Thoracic aorta (tissue), 2 donors: Measurements from ENCODE around the gene PSTPIP1. TPM values are rescaled to one million over a fixed set of nuclear protein-coding genes. Genes with fewer than 3 reads are reported as not detected.

ENCODE experiments used
- ATAC-seq: fragments of 150-250 bp; one replicate; pipeline ENCODE4 v1.8.0; 2017; ENCODE audit warnings: low read depth; ENCODE audit not compliant: insufficient number of reproducible peaks, low FRiP score
- DNase-seq: peaks from one replicate; pipeline ENCODE4 v3.0.0-alpha.2; 2020; ENCODE audit warnings: low spot score
- H3K27ac ChIP-seq, 2 donors: fragments of 200-600 bp; sonication (generic); 1 replicate in 1 of 2; 2 replicates in 1 of 2; pipeline ENCODE4 v1.5.1; 2016; ENCODE audit warnings: mild to moderate bottlenecking in 2 of 2, moderate library complexity in 2 of 2
- H3K27me3 ChIP-seq: fragments of 200-600 bp; sonication (generic); replicated peaks from 2 replicates; pipeline ENCODE4 v1.6.0; 2016; ENCODE audit warnings: mild to moderate bottlenecking; ENCODE audit not compliant: insufficient read depth
- H3K36me3 ChIP-seq: fragments of 200-600 bp; sonication (generic); one replicate; pipeline ENCODE4 v1.5.1; 2016
- H3K4me1 ChIP-seq, 2 donors: fragments of 200-600 bp; sonication (generic); 1 replicate in 1 of 2; 2 replicates in 1 of 2; pipeline versions ENCODE4 v1.5.1 to v1.6.0; 2016; ENCODE audit warnings: low read depth in 2 of 2, mild to moderate bottlenecking in 1 of 2; ENCODE audit not compliant: control insufficient read depth in 1 of 2
- H3K4me3 ChIP-seq: fragments of 200-600 bp; sonication (generic); 2 replicates; pipeline ENCODE4 v1.5.1; 2016; ENCODE audit warnings: mild to moderate bottlenecking
- H3K9me3 ChIP-seq: fragments of 200-600 bp; sonication (generic); 2 replicates; pipeline ENCODE4 v1.5.1; 2016
- total RNA-seq, 2 donors: library from RNA; depleted of rRNA; stranded (reverse); fragments of >200 nt; gene quantifications; one replicate each; pipeline versions ENCODE4 v1.1.0 to v1.2.3, GENCODE V29; 2016
- TF ChIP-seq, protein P1 (sequence below): fragments of 200-600 bp; sonication (generic); IDR thresholded peaks from one replicate; pipeline ENCODE4 v1.5.1; 2019; ENCODE audit warnings: antibody characterized with exemption

Gene PSTPIP1
- total RNA-seq, 2 donors from 2014 or later: 24.5 to 24.8 TPM

DNA sequence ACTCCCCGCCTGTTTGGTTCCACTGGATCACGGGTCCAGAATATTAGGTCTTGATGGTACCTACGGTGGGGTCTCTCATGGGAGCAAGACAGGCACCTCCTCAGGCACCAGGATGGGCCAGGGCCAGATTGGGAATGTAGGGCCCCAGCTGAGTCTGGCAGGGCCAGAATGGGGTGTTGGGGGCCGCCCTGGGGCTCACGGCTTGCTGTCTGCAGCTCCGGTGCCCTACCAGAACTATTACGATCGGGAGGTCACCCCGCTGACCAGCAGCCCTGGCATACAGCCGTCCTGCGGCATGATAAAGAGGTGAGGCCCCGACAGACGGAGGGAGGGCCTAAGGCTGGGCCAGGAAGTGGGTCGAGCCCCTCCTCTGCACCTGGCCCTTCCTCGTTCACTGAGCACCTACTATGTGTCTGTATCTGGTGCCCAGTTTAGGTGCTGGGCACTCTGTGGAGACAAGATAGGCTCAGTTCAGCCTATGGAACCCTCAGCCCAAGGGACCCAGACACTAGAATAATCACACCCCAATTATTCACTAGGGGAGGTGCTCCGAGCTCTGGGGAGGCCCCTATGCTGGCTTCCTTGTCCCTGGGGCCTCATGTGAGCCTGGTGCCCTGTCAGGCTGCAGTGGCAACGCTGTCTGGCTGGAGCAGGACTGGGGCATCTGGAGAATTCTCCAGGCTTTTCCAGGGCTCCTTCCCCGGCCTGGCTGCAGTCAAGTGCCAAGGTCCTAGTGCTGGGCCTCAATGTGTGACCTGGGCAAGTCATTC is 37.9 kb downstream of the PSTPIP1 start:
- ATAC-seq (no peak), DNase-seq (no peak)
- TF ChIP-seq, protein P1, sequence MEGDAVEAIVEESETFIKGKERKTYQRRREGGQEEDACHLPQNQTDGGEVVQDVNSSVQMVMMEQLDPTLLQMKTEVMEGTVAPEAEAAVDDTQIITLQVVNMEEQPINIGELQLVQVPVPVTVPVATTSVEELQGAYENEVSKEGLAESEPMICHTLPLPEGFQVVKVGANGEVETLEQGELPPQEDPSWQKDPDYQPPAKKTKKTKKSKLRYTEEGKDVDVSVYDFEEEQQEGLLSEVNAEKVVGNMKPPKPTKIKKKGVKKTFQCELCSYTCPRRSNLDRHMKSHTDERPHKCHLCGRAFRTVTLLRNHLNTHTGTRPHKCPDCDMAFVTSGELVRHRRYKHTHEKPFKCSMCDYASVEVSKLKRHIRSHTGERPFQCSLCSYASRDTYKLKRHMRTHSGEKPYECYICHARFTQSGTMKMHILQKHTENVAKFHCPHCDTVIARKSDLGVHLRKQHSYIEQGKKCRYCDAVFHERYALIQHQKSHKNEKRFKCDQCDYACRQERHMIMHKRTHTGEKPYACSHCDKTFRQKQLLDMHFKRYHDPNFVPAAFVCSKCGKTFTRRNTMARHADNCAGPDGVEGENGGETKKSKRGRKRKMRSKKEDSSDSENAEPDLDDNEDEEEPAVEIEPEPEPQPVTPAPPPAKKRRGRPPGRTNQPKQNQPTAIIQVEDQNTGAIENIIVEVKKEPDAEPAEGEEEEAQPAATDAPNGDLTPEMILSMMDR: no peak
- Histone ChIP-seq H3K4me3 (no peak overlapping the region), H3K9me3 (no peaks in the 10 kb centered on the region), H3K27me3 (no peaks in the 10 kb centered on the region), H3K4me1 (peaks cover 0 to 5% of the 10 kb centered on the region in 2 donors), H3K36me3 (peaks cover 18% of the 10 kb centered on the region), H3K27ac (no peak overlapping the region)

DNA sequence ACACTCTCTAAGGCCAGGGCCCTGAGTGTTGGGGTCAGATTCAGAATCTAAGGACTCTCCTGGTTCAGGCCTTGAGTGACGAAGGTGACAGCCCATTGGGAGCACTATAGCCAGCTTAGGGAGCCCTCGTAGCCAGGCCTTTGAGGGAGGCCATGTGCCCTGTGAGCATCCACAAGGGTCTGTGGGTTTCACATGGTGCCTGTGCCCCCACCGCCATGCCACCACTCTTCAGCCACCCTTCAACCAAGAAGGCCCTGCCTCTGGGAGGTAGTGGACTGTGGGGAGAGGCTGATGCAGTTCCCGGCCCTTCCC is 38.4 kb downstream of the PSTPIP1 start:
- Histone ChIP-seq H3K36me3 (peaks cover 18% of the 10 kb centered on the region), H3K27me3 (no peaks in the 10 kb centered on the region), H3K9me3 (no peaks in the 10 kb centered on the region), H3K4me1 (peaks cover 0 to 5% of the 10 kb centered on the region in 2 donors), H3K4me3 (no peak overlapping the region), H3K27ac (no peak overlapping the region)
- TF ChIP-seq, protein P1: no peak
- ATAC-seq (no peak), DNase-seq (no peak)

DNA sequence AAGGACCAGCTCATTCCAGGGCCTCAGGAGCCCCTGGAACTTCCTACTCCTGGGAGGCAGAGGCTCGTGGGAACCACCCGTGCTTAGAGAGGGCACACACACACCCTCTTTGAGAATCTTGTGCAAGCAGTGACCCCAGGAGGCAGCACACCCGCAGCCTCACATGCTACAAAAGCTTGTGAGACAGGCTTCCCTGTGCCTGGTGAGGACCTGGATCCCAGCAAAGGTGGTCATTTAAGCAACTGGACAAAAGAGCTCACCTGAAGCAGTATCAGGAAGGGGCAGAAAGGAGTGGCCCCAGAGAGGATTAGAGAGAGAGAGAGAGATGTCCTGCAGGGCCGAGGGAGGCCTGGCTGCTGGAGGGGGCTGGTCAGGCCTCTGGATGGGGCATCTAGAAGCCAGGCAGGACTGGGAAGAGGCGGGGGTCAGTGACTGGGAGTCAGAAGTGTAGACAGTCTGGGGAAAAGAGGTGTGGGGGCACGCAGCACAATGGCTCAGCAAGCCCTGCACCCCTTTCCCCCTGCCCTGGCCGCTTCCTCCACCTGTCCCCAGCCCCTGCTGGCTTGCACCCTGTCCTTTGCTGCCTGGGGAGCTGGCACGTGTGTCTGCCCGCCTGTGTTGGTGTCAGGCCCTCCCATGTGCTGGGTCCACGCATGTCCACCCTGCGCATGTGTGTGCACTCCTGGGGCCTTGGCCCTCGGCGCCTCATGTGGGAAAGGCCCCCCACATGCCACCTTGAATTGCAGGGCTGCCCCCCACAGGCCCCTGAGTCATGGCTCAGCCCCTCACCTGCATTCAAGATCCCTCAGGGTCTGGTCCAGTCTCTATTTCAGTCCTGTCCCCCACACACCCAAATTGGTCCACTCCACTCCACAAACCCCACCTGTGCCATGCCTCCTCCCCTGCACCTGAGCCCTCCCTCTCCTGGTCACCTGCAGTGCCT is 39.1 kb downstream of the PSTPIP1 start:
- no peak for ATAC-seq
- H3K9me3 ChIP-seq: no peaks in the 10 kb centered on the region
- TF ChIP-seq, protein P1: no peak

DNA sequence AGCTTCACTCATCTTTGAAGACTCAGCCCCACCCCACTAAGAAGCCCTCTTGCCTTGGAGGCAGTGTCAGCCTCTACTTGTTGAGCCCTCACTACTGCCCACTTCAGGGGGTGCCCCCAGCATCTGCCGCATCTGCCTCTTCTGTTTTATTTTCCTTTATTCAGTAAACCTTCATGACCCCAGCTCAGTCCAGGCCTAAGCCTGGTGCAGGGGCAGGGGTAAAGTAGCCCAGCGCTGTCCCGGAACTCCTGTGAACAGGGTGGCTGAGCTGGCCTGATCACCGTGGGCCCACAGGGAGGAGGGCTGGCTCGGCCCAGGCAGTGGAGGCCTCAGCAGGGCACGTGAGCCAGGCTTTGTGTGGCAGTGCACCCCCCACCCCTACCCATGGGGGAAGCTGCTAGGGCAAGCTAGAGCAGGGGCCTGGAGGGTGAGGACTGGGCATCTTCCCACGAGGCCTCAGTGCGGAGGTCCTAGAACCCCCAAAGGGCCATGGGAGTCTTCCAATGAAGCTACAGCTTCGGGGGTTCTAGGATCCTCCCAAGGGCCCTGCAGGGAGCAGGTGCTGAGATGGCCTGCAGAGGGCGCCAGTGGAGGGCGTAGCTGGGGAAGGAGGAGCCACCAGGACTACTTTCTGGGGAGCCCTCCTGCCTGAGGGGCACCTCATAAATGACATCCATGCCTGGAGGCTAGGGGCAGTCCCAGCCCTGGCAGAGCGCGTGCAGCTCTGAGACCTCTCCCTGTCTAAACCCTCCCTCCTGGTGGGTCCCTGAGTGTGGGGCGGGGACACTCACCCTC is 40.0 kb downstream of the PSTPIP1 start:
- TF ChIP-seq, protein P1: peak; percentile 55
- Histone ChIP-seq H3K27ac (no peak overlapping the region), H3K36me3 (peaks cover 18% of the 10 kb centered on the region), H3K4me1 (peaks cover 0 to 5% of the 10 kb centered on the region in 2 donors), H3K27me3 (no peaks in the 10 kb centered on the region), H3K9me3 (no peaks in the 10 kb centered on the region), H3K4me3 (no peak overlapping the region)
- DNase-seq (no peak), ATAC-seq (no peak)

More for the DNA sequence above, 39.1 kb downstream of the PSTPIP1 start:
- Histone ChIP-seq H3K27ac (no peak overlapping the region), H3K4me3 (no peak overlapping the region), H3K4me1 (peaks cover 0 to 5% of the 10 kb centered on the region in 2 donors), H3K36me3 (peaks cover 18% of the 10 kb centered on the region), H3K27me3 (no peaks in the 10 kb centered on the region)
- no peak for DNase-seq
